Activated T-cell treated with anti-CD3 and anti-CD28 coated beads, Interleukin-2, amount 50 U/mL, for 24 hours (primary cell): Measurements from ENCODE around the gene CHRM5.

Experiments
- DNase-seq: peaks from one replicate; pipeline ENCODE4 v3.0.0-alpha.2; 2020
- H3K27ac Mint-ChIP-seq: 2 replicates; pipeline ENCODE4 v1.8.0; 2020; ENCODE audit warnings: mild to moderate bottlenecking, mixed read lengths
- H3K27me3 Mint-ChIP-seq: 2 replicates; pipeline ENCODE4 v1.8.0; 2020; ENCODE audit warnings: mixed read lengths
- H3K36me3 Mint-ChIP-seq: 2 replicates; pipeline ENCODE4 v1.8.0; 2020; ENCODE audit warnings: low read depth, mixed read lengths
- H3K4me1 Mint-ChIP-seq: 2 replicates; pipeline ENCODE4 v1.8.0; 2020; ENCODE audit warnings: low read depth, mixed read lengths
- H3K4me3 Mint-ChIP-seq: 2 replicates; pipeline ENCODE4 v1.8.0; 2020; ENCODE audit warnings: mild to moderate bottlenecking, moderate library complexity, mixed read lengths
- H3K9me3 Mint-ChIP-seq: 2 replicates; pipeline ENCODE4 v1.8.0; 2020; ENCODE audit warnings: mixed read lengths

CHRM5 gene

DNA sequence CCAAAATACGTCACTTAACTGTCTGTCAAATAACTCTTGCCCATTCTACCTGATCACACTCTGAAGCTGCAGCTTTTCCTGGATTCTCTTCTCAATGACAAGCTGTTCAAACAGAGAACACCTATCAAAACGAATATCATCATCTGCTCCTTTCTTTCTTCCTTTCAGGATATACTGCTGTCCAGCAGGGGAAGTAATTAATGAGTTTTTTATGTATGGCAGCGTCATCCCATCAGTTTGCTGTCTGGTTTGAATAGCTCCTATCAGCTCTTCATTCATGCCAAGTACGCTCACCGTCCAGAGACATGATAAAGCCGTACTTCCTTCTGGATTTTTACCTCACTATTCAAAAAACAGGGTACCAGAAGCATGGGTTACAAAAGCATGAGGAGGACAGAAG, at the start of gene CHRM5:
Gene CHRM5 (plus strand): TSS at position 274 of the 400 bp plus-strand sequence. CDS start 94,221 bp downstream, outside the sequence.
- no peaks in the 10 kb centered on the region for H3K4me1 Mint-ChIP-seq
- DNase-seq, result no peak
- H3K27ac Mint-ChIP-seq, result no peak within 1 kb of the TSS
- H3K27me3 Mint-ChIP-seq, result no peaks in the 10 kb centered on the region
- no peaks in the 10 kb centered on the region for H3K9me3 Mint-ChIP-seq
- H3K36me3 Mint-ChIP-seq, result no peaks in the 10 kb centered on the region
- no peak within 1 kb of the TSS for H3K4me3 Mint-ChIP-seq

DNA sequence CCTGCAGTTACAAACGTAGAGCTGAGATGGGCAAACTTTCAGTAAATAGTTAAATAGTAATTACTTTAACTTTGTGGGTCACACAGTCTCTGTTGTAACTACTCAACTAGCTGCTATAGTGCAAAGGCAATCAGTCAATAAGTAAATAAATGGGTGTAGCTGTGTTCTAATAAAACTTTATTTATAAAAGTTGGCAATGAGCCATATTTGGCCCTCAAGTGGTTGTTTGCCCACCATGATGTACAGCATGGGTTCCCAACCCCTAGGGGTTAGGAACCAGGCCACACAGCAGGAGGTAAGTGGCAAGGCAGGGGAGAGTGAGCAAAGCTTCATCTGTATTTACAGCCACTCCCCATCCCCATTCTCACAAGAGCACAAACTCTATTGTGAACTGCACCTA, 44.9 kb upstream of the CHRM5 start:
- no peaks in the 10 kb centered on the region for H3K36me3 Mint-ChIP-seq

DNA sequence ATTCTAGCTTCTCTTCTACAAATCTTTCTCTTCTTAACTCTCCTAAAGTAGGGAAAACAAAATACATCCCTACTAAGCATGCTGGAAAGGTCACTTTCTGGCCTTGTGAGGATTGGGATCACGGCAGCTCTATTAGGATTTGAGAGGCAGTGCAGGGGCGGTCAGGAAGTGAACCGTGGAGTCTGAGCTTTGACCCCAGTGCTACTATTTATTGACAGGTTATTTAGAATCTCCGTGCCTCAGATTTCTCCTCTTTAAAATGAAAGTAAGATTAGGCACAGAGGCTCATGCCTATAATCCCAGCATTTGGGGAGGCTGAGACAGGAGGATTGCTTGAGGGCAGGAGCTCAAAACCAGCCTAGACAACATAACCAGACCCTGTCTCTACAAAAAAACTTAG, 42.0 kb upstream of the CHRM5 start:
- no peak overlapping the region for H3K4me3 Mint-ChIP-seq
- H3K27ac Mint-ChIP-seq, result no peak overlapping the region
- no peaks in the 10 kb centered on the region for H3K4me1 Mint-ChIP-seq
- H3K9me3 Mint-ChIP-seq, result no peaks in the 10 kb centered on the region
- no peaks in the 10 kb centered on the region for H3K27me3 Mint-ChIP-seq
- no peaks in the 10 kb centered on the region for H3K36me3 Mint-ChIP-seq
- no peak for DNase-seq

More for the DNA sequence above, 44.9 kb upstream of the CHRM5 start:
- no peak for DNase-seq
- Mint-ChIP-seq H3K27ac (no peak overlapping the region), H3K27me3 (no peaks in the 10 kb centered on the region), H3K9me3 (no peaks in the 10 kb centered on the region), H3K4me1 (no peaks in the 10 kb centered on the region), H3K4me3 (no peak overlapping the region)

DNA sequence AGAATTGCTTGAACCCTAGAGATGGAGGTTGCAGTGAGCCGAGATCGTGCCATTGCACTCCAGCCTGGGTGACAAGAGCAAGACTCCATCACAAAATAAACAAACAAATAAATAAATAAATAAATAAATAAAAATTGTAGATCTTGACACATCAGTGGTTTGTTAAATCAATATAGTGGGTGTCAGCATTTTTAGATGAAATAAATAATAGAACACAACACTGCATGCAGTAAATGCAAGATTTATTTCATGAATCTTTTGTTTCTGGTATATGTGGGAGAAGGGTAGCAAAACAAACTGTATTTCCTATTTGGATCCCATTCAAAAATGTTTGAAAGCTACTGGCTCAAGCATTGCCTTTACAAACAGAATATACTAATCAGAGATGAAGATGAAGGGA, 35.6 kb upstream of the CHRM5 start:
- H3K9me3 Mint-ChIP-seq, result no peaks in the 10 kb centered on the region
- no peaks in the 10 kb centered on the region for H3K27me3 Mint-ChIP-seq
- DNase-seq, result no peak
- H3K4me1 Mint-ChIP-seq, result no peaks in the 10 kb centered on the region
- H3K36me3 Mint-ChIP-seq, result no peaks in the 10 kb centered on the region
- H3K4me3 Mint-ChIP-seq, result no peak overlapping the region
- H3K27ac Mint-ChIP-seq, result no peak overlapping the region

DNA sequence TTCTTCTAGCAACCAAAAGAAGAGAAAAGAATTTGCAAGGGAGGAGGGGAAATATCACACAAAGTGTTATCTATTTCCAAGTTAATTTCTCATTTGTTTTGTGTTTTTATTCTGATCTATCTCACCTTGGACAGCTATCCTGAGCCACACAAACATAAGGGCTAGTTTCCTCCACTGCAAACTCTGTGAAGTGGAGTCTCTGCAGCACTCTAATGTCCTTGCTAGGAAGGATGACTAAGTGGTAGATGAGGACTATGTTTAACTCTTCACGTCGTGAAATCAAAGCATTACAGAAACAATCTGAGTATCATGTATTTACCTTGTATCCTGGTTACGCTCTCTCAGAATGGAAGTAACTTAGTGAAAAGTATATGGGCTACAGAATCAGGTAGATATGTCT, 33.9 kb upstream of the CHRM5 start:
- H3K36me3 Mint-ChIP-seq, result no peaks in the 10 kb centered on the region
- no peak for DNase-seq
- H3K9me3 Mint-ChIP-seq, result no peaks in the 10 kb centered on the region
- no peaks in the 10 kb centered on the region for H3K4me1 Mint-ChIP-seq
- H3K27me3 Mint-ChIP-seq, result no peaks in the 10 kb centered on the region
- H3K4me3 Mint-ChIP-seq, result no peak overlapping the region
- no peak overlapping the region for H3K27ac Mint-ChIP-seq

DNA sequence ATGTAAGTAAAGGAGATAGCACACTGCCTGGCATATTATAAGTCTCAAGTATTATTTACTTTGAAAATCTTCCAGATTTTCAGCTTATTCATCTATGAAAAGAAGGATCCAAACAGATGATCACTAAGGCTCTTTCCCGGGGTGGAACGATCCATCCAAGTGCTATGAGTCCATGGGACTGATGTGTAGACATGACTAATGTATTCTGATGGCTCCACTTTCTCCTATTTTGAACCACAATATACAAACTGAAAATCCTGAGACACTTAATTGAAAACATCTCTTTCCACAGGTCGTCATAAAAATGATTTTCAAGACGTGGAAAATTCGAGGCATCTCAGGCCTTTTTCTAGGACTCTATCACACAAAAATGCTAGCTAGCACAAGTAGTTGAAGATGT, 33.4 kb upstream of the CHRM5 start:
- Mint-ChIP-seq H3K27ac (no peak overlapping the region), H3K4me1 (no peaks in the 10 kb centered on the region), H3K27me3 (no peaks in the 10 kb centered on the region), H3K4me3 (no peak overlapping the region), H3K9me3 (no peaks in the 10 kb centered on the region), H3K36me3 (no peaks in the 10 kb centered on the region)
- no peak for DNase-seq

DNA sequence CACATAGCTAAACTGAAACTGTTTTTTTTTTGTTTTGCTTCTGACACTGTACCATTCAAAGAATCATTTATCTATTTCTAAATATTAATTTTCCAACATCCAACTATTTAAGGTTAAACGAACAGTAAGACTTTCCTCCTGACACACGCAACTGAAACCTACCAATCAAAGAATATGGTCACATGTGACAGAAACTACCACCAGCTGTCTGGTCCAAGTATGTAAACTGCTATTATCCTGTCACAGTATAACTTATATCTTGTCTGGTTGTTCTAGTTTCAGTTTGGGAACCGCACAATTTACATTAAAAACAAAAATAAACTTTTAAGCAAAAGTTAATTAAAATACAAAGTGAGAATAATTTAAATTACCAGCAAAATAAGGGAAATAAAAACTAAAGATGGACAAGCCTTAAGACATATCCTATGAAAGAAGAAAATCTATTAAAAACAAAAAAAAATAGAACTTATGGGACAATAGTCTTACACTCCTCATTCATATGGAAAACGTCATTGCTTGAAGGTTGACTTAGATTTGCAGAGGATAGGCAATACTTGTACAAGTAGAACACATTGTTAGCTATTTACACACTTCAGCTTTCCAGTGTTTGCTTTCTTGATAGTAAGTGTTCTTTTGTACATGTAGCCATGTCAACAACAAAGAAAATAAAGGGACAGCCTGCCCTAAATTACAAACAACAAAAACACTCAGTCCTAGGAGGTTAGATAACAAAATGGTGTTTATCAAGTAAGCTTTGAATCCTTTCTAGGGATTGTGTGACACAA, 26.8 kb upstream of the CHRM5 start:
- H3K27me3 Mint-ChIP-seq, result no peaks in the 10 kb centered on the region
- H3K4me1 Mint-ChIP-seq, result no peaks in the 10 kb centered on the region
- no peak overlapping the region for H3K4me3 Mint-ChIP-seq
- no peaks in the 10 kb centered on the region for H3K9me3 Mint-ChIP-seq
- H3K27ac Mint-ChIP-seq, result no peak overlapping the region
- peaks cover 3% of the 10 kb centered on the region for H3K36me3 Mint-ChIP-seq
- no peak for DNase-seq

- Mint-ChIP-seq H3K27ac (no peak overlapping the region), H3K27me3 (no peaks in the 10 kb centered on the region), H3K36me3 (peaks cover 5% of the 10 kb centered on the region), H3K4me3 (no peak overlapping the region), H3K9me3 (no peaks in the 10 kb centered on the region), H3K4me1 (no peaks in the 10 kb centered on the region)
- DNase-seq, result no peak
Observed at GRCh38 chr15:33946152-33946551, 22.1 kb upstream of the CHRM5 start.

DNA sequence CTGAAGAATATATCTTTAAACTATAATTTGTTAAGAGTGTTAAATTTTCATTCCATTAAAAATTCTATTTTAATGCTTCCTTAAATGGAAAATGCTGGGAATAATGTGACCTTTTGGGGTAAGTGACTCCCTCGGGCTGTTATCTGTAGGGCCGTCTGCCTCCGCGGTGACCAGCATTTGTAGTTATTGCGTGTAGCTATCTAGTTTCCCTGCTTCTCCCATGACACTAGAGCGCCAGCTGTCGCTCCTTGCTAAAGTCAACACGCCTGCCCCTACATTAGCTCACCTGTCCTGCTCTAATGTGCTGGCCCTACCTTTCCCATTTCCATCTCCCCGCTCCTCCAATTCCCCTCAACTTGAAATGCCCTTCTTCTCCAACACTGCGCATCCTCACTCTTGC, 12.4 kb upstream of the CHRM5 start:
- H3K9me3 Mint-ChIP-seq, result no peaks in the 10 kb centered on the region
- peaks cover 13% of the 10 kb centered on the region for H3K4me1 Mint-ChIP-seq
- no peak overlapping the region for H3K4me3 Mint-ChIP-seq
- H3K27me3 Mint-ChIP-seq, result no peaks in the 10 kb centered on the region
- no peak for DNase-seq
- H3K36me3 Mint-ChIP-seq, result no peaks in the 10 kb centered on the region
- H3K27ac Mint-ChIP-seq, result no peak overlapping the region

GRCh38 chr15:33956397-33956796, 11.9 kb upstream of the CHRM5 start:
- Mint-ChIP-seq H3K36me3 (no peaks in the 10 kb centered on the region), H3K4me1 (peaks cover 13% of the 10 kb centered on the region), H3K27ac (no peak overlapping the region), H3K27me3 (no peaks in the 10 kb centered on the region), H3K4me3 (no peak overlapping the region), H3K9me3 (no peaks in the 10 kb centered on the region)
- DNase-seq, result no peak

DNA sequence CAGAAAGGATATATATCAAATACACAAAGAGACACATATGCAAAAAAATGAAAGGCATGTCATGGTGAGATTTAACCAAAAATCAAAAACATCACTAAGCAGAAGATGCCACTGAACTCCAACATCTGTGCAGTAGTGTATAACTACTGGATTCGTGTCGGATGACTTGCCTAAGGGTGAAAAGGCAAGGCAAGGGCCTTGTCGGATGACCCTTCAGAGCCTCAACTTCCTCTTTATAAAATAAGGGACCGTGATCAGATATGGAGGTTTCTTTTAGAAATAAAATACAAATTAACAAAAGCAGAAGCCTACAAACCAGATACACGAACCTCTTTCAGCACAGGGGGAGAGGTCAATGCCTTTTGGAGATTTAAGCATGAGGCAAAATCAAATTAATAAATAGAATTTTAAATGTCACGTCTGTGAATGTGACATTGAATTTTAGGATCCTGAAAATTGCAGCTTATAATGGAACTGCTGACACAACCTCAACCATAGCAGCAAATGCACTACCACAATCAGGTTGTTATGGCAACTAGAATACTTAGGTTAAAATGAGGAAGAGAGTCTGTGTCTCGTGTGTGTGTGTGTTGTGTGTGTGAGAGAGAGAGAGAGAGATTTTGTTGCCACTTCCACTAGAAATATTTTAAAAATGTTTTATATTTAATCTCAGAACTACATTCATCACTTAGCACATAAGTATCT, 8.3 kb upstream of the CHRM5 start:
- peaks cover 7% of the 10 kb centered on the region for H3K4me1 Mint-ChIP-seq
- H3K36me3 Mint-ChIP-seq, result no peaks in the 10 kb centered on the region
- H3K4me3 Mint-ChIP-seq, result no peak overlapping the region
- H3K9me3 Mint-ChIP-seq, result no peaks in the 10 kb centered on the region
- H3K27me3 Mint-ChIP-seq, result no peaks in the 10 kb centered on the region
- DNase-seq, result no peak
- H3K27ac Mint-ChIP-seq, result no peak overlapping the region

DNA sequence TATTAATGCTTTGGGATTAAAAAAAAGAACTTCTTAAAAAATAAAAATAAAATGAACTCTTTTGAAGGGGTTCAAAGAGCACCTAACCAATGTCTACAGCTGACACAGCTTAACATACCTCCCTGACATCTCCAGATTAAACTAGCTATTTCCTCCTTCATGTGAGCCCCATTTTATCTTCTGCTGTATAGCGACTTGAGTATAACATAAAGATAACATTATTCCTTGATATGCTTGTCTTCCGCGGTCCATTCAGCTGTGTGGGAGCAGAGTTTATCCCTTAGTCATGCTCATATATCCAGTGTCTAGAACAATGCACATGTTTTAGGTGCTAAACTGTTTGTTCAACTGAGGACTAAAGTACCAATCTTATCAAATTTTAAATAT, 7.8 kb upstream of the CHRM5 start:
- no peaks in the 10 kb centered on the region for H3K36me3 Mint-ChIP-seq
- no peak overlapping the region for H3K27ac Mint-ChIP-seq
- peaks cover 7% of the 10 kb centered on the region for H3K4me1 Mint-ChIP-seq
- no peak for DNase-seq
- no peaks in the 10 kb centered on the region for H3K27me3 Mint-ChIP-seq
- no peak overlapping the region for H3K4me3 Mint-ChIP-seq
- no peaks in the 10 kb centered on the region for H3K9me3 Mint-ChIP-seq

DNA sequence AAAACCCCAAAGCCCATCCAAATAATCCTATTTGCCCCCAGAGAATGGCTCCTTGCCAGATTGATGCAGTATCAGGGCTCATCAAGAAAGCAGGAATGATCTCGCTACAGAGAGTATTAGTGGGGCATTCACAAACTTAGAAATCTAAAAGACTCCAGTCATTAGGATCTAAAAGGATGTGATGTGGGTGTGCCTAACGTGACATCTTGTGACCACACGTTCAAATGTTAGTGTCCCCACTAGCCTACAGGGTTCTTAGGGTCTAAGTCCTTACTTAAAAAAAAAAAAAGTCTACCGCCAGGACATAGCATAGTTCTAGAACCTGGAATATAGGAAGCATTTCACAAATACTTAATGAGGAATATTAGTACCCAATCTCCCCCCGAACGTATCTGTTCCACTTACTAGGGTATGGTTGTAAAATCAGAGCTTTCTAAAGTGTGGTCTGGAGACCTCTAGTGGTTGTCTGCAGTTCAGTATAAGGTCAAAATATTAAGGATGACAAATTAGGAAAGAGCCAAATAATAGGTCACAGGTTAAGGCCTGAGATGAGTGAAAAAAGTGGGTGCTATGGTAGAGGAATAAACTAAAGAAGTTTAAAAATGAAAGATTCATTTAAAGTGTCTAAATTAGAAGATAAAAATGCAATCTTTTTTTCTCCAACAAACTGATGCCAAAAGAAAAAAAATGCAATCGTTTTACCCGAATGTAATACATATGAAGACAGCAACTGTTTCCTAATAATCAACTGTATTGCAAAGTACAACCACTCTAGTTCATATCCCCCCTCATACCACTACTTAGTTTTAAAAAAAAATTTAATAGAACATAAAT, 4.2 kb upstream of the CHRM5 start:
- no peak for DNase-seq
- Mint-ChIP-seq H3K9me3 (no peaks in the 10 kb centered on the region), H3K27ac (no peak overlapping the region), H3K27me3 (no peaks in the 10 kb centered on the region), H3K4me1 (no peaks in the 10 kb centered on the region), H3K36me3 (no peaks in the 10 kb centered on the region), H3K4me3 (no peak overlapping the region)

DNA sequence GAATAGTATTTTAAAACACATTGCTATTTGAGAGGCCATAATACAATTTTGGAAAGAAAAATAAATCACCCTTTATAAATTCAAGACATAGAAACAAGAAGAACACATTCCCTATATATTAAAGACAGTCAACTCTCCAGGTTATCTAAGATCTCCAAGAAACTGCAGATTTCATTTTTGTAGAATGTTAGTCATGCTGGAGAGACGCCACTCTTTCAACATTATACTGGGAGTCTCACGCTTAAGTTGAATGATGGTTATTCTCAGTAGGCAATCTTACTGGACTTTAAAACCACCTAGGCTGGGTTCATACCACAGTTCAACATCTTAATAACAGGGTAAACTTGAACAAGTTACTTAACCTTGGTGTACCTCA, 3.6 kb upstream of the CHRM5 start:
- no peaks in the 10 kb centered on the region for H3K9me3 Mint-ChIP-seq
- H3K4me3 Mint-ChIP-seq, result no peak overlapping the region
- no peak for DNase-seq
- H3K36me3 Mint-ChIP-seq, result no peaks in the 10 kb centered on the region
- H3K27me3 Mint-ChIP-seq, result no peaks in the 10 kb centered on the region
- no peak overlapping the region for H3K27ac Mint-ChIP-seq
- no peaks in the 10 kb centered on the region for H3K4me1 Mint-ChIP-seq

DNA sequence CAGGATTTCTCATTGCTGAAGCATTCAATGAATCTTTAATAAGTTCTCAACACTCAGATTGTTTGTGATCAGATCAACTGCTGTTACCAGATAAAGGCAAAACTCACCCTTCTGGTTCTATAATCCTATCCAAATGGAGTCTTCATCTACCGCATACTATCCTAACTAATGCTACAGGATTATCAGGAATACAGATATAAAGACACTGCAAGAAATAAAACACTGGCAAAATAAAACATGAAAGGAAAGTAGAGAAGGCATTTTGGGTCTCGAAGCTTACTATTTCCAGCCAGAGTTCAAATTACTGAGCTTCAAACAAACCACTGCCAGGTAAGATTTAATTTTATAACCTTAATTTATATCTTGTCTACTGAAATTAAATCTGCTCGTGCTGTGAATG, 524 bp downstream of the CHRM5 start:
- Mint-ChIP-seq H3K27me3 (no peaks in the 10 kb centered on the region), H3K4me3 (no peak overlapping the region), H3K4me1 (no peaks in the 10 kb centered on the region), H3K36me3 (no peaks in the 10 kb centered on the region), H3K9me3 (no peaks in the 10 kb centered on the region), H3K27ac (no peak overlapping the region)
- DNase-seq, result no peak
